ENCODE results near the gene STIM2. TPM values are rescaled to one million over a fixed set of nuclear protein-coding genes. Genes with fewer than 3 reads are reported as not detected.

The STIM2 gene
- total and polyA plus RNA-seq, 7 donors, result 2.4 to 8.4 (median 4.9) TPM

DNA sequence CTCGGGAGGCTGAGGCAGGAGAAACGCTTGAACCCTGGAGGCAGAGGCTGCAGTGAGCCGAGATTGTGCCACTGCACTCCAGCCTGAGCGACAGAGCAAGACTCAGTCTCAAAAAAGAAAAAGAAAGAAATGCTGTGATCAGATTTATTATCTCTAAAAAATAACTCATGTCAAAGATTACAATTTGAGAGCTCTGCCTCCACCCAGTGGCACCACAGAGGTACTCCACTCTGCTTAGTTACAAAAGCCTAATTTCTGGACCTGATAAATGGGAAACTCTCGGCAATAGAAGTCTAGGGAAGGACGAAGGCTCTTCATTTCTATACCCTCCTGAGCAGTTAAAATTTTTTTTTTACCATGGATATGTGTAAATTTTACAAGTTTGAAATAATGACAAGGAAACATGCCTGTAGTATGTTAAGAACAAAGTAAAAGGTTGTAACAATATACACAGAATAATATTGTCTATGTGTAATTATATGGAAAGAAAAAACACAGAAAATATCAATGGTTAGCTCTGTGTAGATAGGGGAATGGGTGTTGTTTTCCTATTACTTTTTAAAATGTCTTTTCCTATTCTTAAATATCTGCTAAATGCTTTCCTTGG, 149.8 kb downstream of the STIM2 start:
- peaks cover 0 to 7% of the 10 kb centered on the region in 2 donors for H3K36me3 ChIP-seq (ENCODE audit: insufficient read depth in 1 of 2, low read depth in 1 of 2)
- H3K27ac ChIP-seq, result no peak overlapping the region
- peak; percentile 71 to 90 (median 77) for ATAC-seq
- intact Hi-C loops (cut with DNase I), result loop anchor here (2.0 to 5.0 kb wide), 3 partner anchors 288 to 552 kb away; no protein-coding TSS in a partner anchor
- TF ChIP-seq CTCF (IDR thresholded peaks at IDR 0.05), result peak; percentile 94
- H3K4me3 ChIP-seq, result no peak overlapping the region
- DNase-seq, result peak; percentile 42 to 66
- H3K4me1 ChIP-seq, result peaks cover 3% of the 10 kb centered on the region
- no peaks in the 10 kb centered on the region for H3K9me3 ChIP-seq
- no peaks in the 10 kb centered on the region for H3K27me3 ChIP-seq (ENCODE audit: insufficient read depth in 3 of 3, low read length in 2 of 3)
- 30 to 40% (median 36%) methylated on average over 6 of the region's 6 CpGs for WGBS, 3 donors

GRCh38 chr4:27011401-27011800, 150.8 kb downstream of the STIM2 start:
- no peak for TF ChIP-seq CTCF (IDR thresholded peaks at IDR 0.05)
- H3K4me1 ChIP-seq, result peaks cover under 1% of the 10 kb centered on the region
- H3K36me3 ChIP-seq (ENCODE audit: insufficient read depth in 1 of 2, low read depth in 1 of 2), result peaks cover 0 to 7% of the 10 kb centered on the region in 2 donors
- no peak for ATAC-seq
- H3K27me3 ChIP-seq (ENCODE audit: insufficient read depth in 3 of 3, low read length in 2 of 3), result no peaks in the 10 kb centered on the region
- no peak for DNase-seq
- H3K27ac ChIP-seq, result no peak overlapping the region
- WGBS, 3 donors, result 80 to 87% (median 87%) methylated on average over 3 of the region's 3 CpGs
- no peaks in the 10 kb centered on the region for H3K9me3 ChIP-seq
- H3K4me3 ChIP-seq, result no peak overlapping the region
- intact Hi-C loops (cut with DNase I), result loop anchor here (2.0 to 5.0 kb wide), 3 partner anchors 289 to 553 kb away; no protein-coding TSS in a partner anchor

DNA sequence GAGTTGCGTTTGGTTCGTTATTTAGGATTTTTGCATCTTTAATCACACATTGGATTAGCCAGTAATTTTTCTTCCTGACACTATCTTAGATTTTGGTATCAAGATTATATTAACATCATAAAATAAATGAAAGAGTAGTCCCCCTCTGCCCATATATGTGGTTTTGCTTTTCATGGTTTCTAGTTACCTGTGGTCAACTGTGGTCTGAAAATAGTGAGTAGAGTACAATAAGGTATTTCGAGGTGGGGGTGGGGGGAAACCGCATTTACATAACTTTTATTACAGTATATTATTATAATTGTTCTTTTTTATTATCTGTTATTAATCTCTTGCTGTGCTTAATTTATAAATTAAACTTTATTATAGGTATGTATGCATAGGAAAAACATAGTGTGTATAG, 152.4 kb downstream of the STIM2 start:
- Histone ChIP-seq H3K36me3 (ENCODE audit: insufficient read depth in 1 of 2, low read depth in 1 of 2) (peaks cover 2 to 12% of the 10 kb centered on the region in 2 donors), H3K4me1 (no peaks in the 10 kb centered on the region), H3K9me3 (no peaks in the 10 kb centered on the region), H3K27ac (no peak overlapping the region), H3K4me3 (no peak overlapping the region), H3K27me3 (ENCODE audit: insufficient read depth in 3 of 3, low read length in 2 of 3) (no peaks in the 10 kb centered on the region)
- DNase-seq, result no peak
- TF ChIP-seq CTCF (IDR thresholded peaks at IDR 0.05), result no peak
- 94 to 99% (median 96%) methylated on average over 4 of the region's 4 CpGs for WGBS, 3 donors
- no peak for ATAC-seq
- intact Hi-C loops (cut with DNase I), result loop anchor here (5.0 kb wide), 2 partner anchors 291 to 551 kb away; no protein-coding TSS in a partner anchor

DNA sequence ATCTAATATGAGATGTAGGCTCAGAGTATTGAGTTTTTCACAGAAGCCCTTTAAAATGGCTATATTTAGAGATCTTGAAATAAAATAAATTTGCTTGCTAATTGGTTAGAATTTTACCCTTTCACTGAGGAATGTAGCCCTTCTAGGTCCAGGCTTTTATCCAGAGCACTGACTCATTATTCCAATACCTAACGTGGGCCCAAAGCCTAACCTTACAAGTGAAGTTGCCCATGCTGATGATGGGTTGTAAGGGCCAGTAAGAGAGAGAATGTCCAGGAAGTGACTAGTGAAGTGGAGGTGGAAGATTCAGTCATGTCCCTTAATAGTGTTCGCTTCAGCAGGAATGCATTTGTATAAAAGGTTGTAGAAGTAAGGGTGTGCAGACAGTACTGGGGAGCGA, 155.9 kb downstream of the STIM2 start:
- H3K36me3 ChIP-seq (ENCODE audit: insufficient read depth in 1 of 2, low read depth in 1 of 2), result peaks cover 4 to 14% of the 10 kb centered on the region in 2 donors
- intact Hi-C loops (cut with DNase I), result no loop called here
- no peak overlapping the region for H3K4me3 ChIP-seq
- no peak for TF ChIP-seq CTCF (IDR thresholded peaks at IDR 0.05)
- DNase-seq (no peak), ATAC-seq (no peak)
- H3K27ac ChIP-seq, result no peak overlapping the region
- H3K27me3 ChIP-seq (ENCODE audit: insufficient read depth in 3 of 3, low read length in 2 of 3), result no peaks in the 10 kb centered on the region
- 95 to 100% (median 99%) methylated on average over 3 of the region's 3 CpGs for WGBS, 3 donors
- H3K4me1 ChIP-seq, result no peaks in the 10 kb centered on the region
- no peaks in the 10 kb centered on the region for H3K9me3 ChIP-seq

DNA sequence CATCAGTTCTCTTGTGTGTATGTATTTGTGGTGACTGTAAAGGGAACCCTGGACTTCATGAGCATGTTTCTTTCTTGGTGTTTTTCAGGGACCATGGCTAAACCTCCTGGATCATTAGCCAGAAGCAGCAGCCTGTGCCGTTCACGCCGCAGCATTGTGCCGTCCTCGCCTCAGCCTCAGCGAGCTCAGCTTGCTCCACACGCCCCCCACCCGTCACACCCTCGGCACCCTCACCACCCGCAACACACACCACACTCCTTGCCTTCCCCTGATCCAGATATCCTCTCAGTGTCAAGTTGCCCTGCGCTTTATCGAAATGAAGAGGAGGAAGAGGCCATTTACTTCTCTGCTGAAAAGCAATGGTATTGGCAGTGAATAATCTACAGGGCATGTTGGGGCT, 157.0 kb downstream of the STIM2 start:
- H3K27me3 ChIP-seq (ENCODE audit: insufficient read depth in 3 of 3, low read length in 2 of 3), result no peaks in the 10 kb centered on the region
- no peak overlapping the region for H3K4me3 ChIP-seq
- ATAC-seq, result no peak
- DNase-seq, result no peak
- TF ChIP-seq CTCF (IDR thresholded peaks at IDR 0.05), result no peak
- H3K27ac ChIP-seq, result no peak overlapping the region
- WGBS, 3 donors, result 93 to 98% (median 97%) methylated on average over 12 of the region's 12 CpGs
- peaks cover 4 to 18% of the 10 kb centered on the region in 2 donors for H3K36me3 ChIP-seq (ENCODE audit: insufficient read depth in 1 of 2, low read depth in 1 of 2)
- H3K4me1 ChIP-seq, result no peaks in the 10 kb centered on the region
- intact Hi-C loops (cut with DNase I), result no loop called here
- no peaks in the 10 kb centered on the region for H3K9me3 ChIP-seq

All from psoas muscle (tissue), 8 donors.